K562 (cell line): ENCODE measurements around the gene NDC1. TPM values are rescaled to one million over a fixed set of nuclear protein-coding genes. Genes with fewer than 3 reads are reported as not detected.

ENCODE experiments used
- CBX8 ChIP-seq: fragments of 200-600 bp; sonication (generic); IDR thresholded peaks from 2 replicates; pipeline ENCODE4 v1.6.1; 2012; ENCODE audit warnings: borderline replicate concordance, mixed run types, low read depth, mild to moderate bottlenecking, moderate library complexity, mixed read lengths, low read length, control low read depth, inconsistent platforms; ENCODE audit not compliant: poor library complexity, severe bottlenecking; ENCODE audit errors: extremely low read depth
- CHD2 ChIP-seq: IDR thresholded peaks from 2 replicates; pipeline ENCODE4 v1.6.1; 2011; ENCODE audit warnings: low read depth, low read length
- CTCFL ChIP-seq: IDR thresholded peaks from 2 replicates; pipeline ENCODE4 v1.6.1; 2011; ENCODE audit warnings: borderline replicate concordance, low read depth, mild to moderate bottlenecking, moderate library complexity, low read length; ENCODE audit not compliant: insufficient read depth, poor library complexity, severe bottlenecking
- EP400 ChIP-seq: fragments of 450-650 bp; IDR thresholded peaks from 2 replicates; pipeline ENCODE4 v1.6.1; 2017; ENCODE audit warnings: antibody characterized with exemption, mild to moderate bottlenecking, moderate library complexity
- HDAC6 ChIP-seq: IDR thresholded peaks from 2 replicates; pipeline ENCODE4 v1.6.1; 2012; ENCODE audit warnings: low read depth, mild to moderate bottlenecking, control low read depth, inconsistent platforms, low read length, moderate library complexity
- LCOR ChIP-seq: sonication (generic); formaldehyde crosslinking; IDR thresholded peaks from 2 replicates; pipeline ENCODE4 v1.8.0; 2022; ENCODE audit warnings: mild to moderate bottlenecking, missing genetic modification reagents
- NR3C1 ChIP-seq: sonication (generic); formaldehyde crosslinking; IDR thresholded peaks from 2 replicates; pipeline ENCODE4 v1.8.1; 2022; ENCODE audit warnings: missing genetic modification reagents
- ZKSCAN3 ChIP-seq: fragments of 250-450 bp; sonication (Bioruptor Pico); IDR thresholded peaks from 2 replicates; pipeline ENCODE4 v1.4.0; 2020
- ZNF277 ChIP-seq: fragments of 250-450 bp; sonication (Bioruptor Pico); IDR thresholded peaks from 2 replicates; pipeline ENCODE4 v1.8.0; 2022; ENCODE audit warnings: inconsistent platforms, mild to moderate bottlenecking, moderate library complexity, borderline replicate concordance
- polyA plus RNA-seq, 8 experiments: library from polyadenylated mRNA; depleted of rRNA in 4 of 8; stranded (reverse) in 5 of 8; unstranded in 3 of 8; fragments of >200 nt; fragmentation: Nextera tagmentation in 2 of 8; fragmentation: Illumina TruSeq in 1 of 8; extraction: Ambion mirVana in 2 of 8; extraction: Trizol in 1 of 8; gene quantifications; 2 replicates each; pipeline versions ENCODE4 v1.2.1 to v1.2.3, GENCODE V29; 2011 to 2014; ENCODE audit warnings: inconsistent platforms in 1 of 8, missing spikeins in 1 of 8
- total RNA-seq, 7 experiments: library from RNA; depleted of rRNA in 6 of 7; stranded (reverse); fragments of >200 nt in 6 of 7; fragmentation: Illumina TruSeq in 2 of 7; extraction: Trizol in 2 of 7; gene quantifications; 2 replicates each; pipeline versions ENCODE4 v1.2.1 to v1.2.3, GENCODE V29; 2011 to 2021; ENCODE audit warnings: low replicate concordance in 1 of 7

NDC1 gene
- total and polyA plus RNA-seq, 9 of the 15 experiments (the other 6 are each of a cell fraction or from before 2014, with no cell fraction given) = 26.9 to 102 (median 64.5) TPM

GRCh38 chr1:53721088-53721487, 117.0 kb downstream of the NDC1 start (continued):
- no peak for TF ChIP-seq CTCFL
- TF ChIP-seq CBX8 = no peak
- no peak for TF ChIP-seq CHD2
- no peak for TF ChIP-seq HDAC6
- no peak for TF ChIP-seq ZKSCAN3 (CRISPR knock-in tag)
- TF ChIP-seq LCOR (CRISPR knock-in tag) = no peak
- no peak for TF ChIP-seq EP400
- no peak for TF ChIP-seq NR3C1
- no peak for TF ChIP-seq ZNF277 (CRISPR knock-in tag)
